GM10266 (cell line): ENCODE results near the gene ZNF397.
A peak's percentile ranks its signal among the peaks of the same experiment; 100 is the strongest.

Experiments used
- DNase-seq: peaks from one replicate; pipeline ENCODE4 v3.0.0; 2012; ENCODE audit errors: extremely low spot score
- TF ChIP-seq, protein P1 (sequence below): IDR thresholded peaks from 2 replicates; pipeline ENCODE4 v1.5.1; 2012; ENCODE audit warnings: mild to moderate bottlenecking, low read depth; ENCODE audit not compliant: control insufficient read depth, insufficient read depth; ENCODE audit errors: missing control alignments

The ZNF397 gene

DNA sequence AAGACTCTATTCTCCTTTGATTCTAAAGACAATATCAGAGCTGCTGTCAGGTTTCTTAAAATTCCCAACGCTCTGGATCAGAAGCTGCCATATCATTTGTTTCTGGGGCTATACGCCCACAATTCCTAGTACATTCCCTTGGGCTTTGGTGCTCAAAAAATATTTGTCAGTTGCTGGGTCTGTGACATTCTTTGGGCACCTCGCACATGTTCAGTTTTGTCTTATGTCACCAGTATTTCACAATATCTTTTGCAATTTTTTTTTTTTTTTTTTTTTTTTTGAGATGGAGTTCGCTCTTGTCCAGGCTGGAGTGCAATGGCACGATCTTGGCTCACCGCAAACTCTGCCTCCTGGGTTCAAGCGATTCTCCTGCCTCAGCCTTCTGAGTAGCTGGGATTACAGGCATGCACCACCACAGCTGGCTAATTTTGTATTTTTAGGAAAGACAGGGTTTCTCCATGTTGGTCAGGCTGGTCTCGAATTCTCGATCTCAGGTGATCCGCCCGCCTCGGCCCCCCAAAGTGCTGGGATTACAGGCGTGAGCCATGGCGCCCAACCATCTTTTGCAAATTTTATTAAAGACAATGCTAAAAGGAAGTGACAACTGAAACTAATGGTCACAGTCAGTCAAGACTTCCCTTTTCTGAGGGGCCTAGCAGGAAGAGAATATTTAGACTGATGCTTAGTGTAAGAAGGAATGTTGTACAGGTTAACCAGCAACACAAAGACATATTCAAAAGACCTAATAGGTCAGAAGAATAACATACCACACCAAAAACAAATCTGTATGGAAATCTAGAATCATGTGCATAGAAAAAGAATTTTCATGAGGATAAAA, 6.8 kb downstream of the ZNF397 start:
- TF ChIP-seq, protein P1, sequence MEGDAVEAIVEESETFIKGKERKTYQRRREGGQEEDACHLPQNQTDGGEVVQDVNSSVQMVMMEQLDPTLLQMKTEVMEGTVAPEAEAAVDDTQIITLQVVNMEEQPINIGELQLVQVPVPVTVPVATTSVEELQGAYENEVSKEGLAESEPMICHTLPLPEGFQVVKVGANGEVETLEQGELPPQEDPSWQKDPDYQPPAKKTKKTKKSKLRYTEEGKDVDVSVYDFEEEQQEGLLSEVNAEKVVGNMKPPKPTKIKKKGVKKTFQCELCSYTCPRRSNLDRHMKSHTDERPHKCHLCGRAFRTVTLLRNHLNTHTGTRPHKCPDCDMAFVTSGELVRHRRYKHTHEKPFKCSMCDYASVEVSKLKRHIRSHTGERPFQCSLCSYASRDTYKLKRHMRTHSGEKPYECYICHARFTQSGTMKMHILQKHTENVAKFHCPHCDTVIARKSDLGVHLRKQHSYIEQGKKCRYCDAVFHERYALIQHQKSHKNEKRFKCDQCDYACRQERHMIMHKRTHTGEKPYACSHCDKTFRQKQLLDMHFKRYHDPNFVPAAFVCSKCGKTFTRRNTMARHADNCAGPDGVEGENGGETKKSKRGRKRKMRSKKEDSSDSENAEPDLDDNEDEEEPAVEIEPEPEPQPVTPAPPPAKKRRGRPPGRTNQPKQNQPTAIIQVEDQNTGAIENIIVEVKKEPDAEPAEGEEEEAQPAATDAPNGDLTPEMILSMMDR: no peak
- no peak for DNase-seq

DNA sequence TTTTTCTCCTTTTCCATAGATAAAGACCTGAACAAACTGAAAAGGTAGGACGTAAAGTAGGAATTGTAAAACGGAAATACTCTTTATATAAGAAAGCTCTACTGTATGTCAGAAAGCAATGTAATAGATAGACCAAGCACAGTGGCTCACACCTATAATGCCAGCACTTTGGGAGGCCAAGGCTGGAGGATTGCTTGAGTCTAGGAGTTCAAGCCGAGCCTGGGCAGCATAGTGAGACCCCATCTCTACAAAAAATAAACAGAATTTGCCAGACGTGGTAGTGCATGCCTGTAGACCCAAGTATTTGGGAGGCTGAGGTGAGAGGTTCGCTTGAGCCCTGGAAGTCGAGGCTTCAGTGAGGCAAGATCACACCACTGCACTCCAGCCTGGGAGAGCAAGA, 7.6 kb downstream of the ZNF397 start:
- DNase-seq: no peak
- TF ChIP-seq, protein P1: no peak

DNA sequence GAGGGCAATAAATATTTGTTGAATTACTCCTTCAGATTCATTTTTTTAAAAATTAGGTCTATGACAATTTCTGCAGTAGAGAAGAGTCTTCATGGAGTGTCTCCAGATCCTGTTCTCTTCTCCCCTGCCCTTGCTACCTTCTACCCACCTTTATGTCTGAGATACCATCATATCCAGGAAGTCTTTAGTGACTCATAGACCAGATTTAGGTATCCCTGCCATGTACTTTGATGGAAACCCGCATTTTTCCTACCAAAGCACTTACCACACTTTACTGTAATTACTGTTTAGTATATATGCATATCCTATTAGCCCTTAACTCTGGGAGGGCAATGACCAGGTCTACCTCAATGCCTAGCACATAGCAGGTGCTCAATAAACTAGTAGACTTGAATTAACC, 11.6 kb downstream of the ZNF397 start:
- TF ChIP-seq, protein P1: no peak
- DNase-seq: no peak

DNA sequence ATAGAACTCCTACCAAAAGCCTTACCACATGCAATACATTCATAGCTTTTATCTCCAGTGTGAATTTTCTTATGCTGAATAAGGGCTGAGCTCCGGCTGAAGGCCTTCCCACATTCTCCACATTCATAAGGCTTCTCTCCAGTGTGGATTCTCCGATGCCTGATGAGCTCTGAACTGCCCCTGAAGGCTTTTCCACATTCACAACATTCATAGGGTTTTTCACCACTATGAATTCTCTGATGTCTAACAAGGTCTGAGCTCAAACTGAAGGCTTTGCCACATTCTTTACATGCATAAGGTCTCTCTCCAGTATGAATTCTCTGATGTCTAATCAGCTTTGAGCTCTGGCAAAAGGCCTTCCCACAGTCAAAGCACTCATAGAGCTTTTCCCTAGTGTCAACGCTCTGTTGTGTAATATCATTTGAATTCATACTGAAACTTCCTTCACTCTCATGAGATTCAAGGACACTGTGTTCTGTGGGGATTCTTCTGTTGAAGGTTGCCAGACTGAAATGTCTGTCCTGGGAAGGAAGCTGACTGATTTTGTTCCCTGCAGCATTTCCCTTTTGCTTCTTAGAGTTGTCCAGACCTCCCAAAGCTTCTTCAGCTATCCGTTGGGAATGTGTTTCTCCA, 12.9 kb downstream of the ZNF397 start:
- TF ChIP-seq, protein P1: no peak
- DNase-seq: no peak

- TF ChIP-seq, protein P1: no peak
- DNase-seq: no peak
Measured at GRCh38 chr18:35256947-35257346, 16.1 kb downstream of the ZNF397 start.

GRCh38 chr18:35264409-35264808, 23.6 kb downstream of the ZNF397 start:
- TF ChIP-seq, protein P1: no peak
- no peak for DNase-seq

DNA sequence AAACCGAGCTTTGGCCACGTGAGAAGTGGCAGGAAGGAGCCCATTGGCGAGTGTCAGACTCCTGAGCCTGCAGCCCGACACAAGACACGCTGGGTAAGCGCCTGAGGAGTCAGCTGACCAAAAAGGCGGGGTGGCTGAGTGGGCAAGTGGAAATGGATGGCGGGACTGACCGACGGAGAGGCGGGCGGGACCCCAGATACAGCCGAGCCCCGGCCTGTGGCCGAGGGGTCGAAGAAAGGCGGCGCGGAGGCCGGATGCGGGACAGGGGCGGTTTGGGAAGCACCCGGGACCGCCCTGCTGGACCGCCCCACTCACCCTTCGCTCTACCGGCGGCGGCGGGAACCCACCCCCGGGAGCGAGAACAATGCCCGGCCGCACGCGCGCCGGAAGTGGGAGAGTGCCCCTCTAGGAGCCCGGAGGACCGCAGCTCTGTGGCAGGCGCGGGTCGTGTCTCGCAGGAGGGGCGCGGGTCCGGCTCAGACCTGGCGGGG, 26.4 kb downstream of the ZNF397 start:
- TF ChIP-seq, protein P1: no peak
- peak; percentile 35 for DNase-seq
